Measurements from ENCODE around the gene GLI1. TPM values are rescaled to one million over a fixed set of nuclear protein-coding genes. Genes with fewer than 3 reads are reported as not detected.
A peak's percentile ranks its signal among the peaks of the same experiment; 100 is the strongest.

Gene GLI1
- total and polyA plus RNA-seq, 2 of the 13 experiments (the other 11 are each of a cell fraction or from before 2014, with no cell fraction given) = 0.09 to 0.20 TPM

DNA sequence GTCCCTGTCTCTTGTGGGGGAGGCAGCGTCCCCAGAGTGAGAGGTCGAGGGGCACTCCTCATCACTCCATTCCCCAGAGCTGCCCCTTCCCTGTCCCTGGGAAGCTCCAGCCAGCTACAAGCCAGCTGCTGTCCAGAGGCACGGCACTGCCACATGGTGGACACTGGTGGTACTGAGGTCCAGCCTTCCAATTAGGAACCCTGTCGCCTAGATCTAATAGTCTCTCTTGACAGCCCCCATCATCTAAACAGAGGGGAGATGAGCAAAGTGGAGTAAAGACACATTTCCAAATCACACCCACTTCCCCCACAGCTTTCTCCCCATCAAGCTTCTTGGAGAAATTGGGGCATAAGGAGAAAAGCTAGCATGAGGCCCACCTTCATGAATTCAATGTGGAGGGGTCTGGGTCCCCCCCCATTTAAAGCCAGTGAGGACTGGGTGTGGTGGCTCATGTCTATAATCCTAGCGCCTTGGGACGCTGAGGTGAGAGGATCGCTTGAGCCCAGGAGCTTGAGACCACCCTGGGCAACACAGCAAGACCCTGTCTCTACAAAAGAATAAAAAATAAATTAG lies 6.6 kb upstream of the GLI1 start (continued):
- TF ChIP-seq, protein P1, sequence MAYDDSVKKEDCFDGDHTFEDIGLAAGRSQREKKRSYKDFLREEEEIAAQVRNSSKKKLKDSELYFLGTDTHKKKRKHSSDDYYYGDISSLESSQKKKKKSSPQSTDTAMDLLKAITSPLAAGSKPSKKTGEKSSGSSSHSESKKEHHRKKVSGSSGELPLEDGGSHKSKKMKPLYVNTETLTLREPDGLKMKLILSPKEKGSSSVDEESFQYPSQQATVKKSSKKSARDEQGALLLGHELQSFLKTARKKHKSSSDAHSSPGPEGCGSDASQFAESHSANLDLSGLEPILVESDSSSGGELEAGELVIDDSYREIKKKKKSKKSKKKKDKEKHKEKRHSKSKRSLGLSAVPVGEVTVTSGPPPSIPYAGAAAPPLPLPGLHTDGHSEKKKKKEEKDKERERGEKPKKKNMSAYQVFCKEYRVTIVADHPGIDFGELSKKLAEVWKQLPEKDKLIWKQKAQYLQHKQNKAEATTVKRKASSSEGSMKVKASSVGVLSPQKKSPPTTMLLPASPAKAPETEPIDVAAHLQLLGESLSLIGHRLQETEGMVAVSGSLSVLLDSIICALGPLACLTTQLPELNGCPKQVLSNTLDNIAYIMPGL (CRISPR knock-in tag; IDR thresholded peaks at IDR 0.05; ENCODE audit: borderline replicate concordance in 1 of 2, low read depth in 1 of 2) = peak in 1 of 2 experiments; percentile 57; a peak in 1 of 4 replicates
- TF ChIP-seq ZNF720 (CRISPR knock-in tag; IDR thresholded peaks at IDR 0.05) (no peak), RAD51 (IDR thresholded peaks at IDR 0.05; ENCODE audit: borderline replicate concordance) (no peak), YY1 (IDR thresholded peaks at IDR 0.05; ENCODE audit: insufficient read depth, insufficient replicate concordance, low read depth, low read length) (peak; percentile 39), ZNF543 (CRISPR knock-in tag; IDR thresholded peaks at IDR 0.05) (no peak), GATAD1 (CRISPR knock-in tag; IDR thresholded peaks at IDR 0.05) (no peak), ZSCAN30 (CRISPR knock-in tag; IDR thresholded peaks at IDR 0.05) (no peak), ZBTB1 (CRISPR knock-in tag; IDR thresholded peaks at IDR 0.05; ENCODE audit: borderline replicate concordance) (no peak), MIXL1 (CRISPR knock-in tag; IDR thresholded peaks at IDR 0.05) (peak; percentile 55), HHEX (CRISPR knock-in tag; IDR thresholded peaks at IDR 0.05) (no peak), HNF4G (IDR thresholded peaks at IDR 0.05; ENCODE audit: borderline replicate concordance, low read depth, low read length) (peak; percentile 32; the same call in 1 of the 2 replicates), HNF4G (CRISPR knock-in tag; IDR thresholded peaks at IDR 0.05; ENCODE audit: borderline replicate concordance, low read depth) (0 out of 2 replicates have a peak, but pooled peaks have one; percentile 31), SOX6 (IDR thresholded peaks at IDR 0.05) (no peak), SOX6 (CRISPR knock-in tag; IDR thresholded peaks at IDR 0.05) (0 out of 2 replicates have a peak, but pooled peaks have one; percentile 46), ZNF839 (CRISPR knock-in tag; IDR thresholded peaks at IDR 0.05; ENCODE audit: borderline replicate concordance) (no peak), ZNF567 (CRISPR knock-in tag; IDR thresholded peaks at IDR 0.05; ENCODE audit: borderline replicate concordance) (peak; percentile 27; the same call in 1 of the 2 replicates), CBX5 (CRISPR knock-in tag; IDR thresholded peaks at IDR 0.05; ENCODE audit: borderline replicate concordance) (peak; percentile 39; the same call in 1 of the 2 replicates), ZNF230 (CRISPR knock-in tag; IDR thresholded peaks at IDR 0.05) (no peak), KDM5B (CRISPR knock-in tag; IDR thresholded peaks at IDR 0.05; ENCODE audit: borderline replicate concordance) (0 out of 2 replicates have a peak, but pooled peaks have one; percentile 52), ZNF460 (CRISPR knock-in tag; IDR thresholded peaks at IDR 0.05; ENCODE audit: borderline replicate concordance) (no peak)
- TF ChIP-seq, protein P2, sequence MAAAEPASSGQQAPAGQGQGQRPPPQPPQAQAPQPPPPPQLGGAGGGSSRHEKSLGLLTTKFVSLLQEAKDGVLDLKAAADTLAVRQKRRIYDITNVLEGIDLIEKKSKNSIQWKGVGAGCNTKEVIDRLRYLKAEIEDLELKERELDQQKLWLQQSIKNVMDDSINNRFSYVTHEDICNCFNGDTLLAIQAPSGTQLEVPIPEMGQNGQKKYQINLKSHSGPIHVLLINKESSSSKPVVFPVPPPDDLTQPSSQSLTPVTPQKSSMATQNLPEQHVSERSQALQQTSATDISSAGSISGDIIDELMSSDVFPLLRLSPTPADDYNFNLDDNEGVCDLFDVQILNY (CRISPR knock-in tag; conservative IDR thresholded peaks at IDR 0.05) = no peak
- TF ChIP-seq, protein P3, sequence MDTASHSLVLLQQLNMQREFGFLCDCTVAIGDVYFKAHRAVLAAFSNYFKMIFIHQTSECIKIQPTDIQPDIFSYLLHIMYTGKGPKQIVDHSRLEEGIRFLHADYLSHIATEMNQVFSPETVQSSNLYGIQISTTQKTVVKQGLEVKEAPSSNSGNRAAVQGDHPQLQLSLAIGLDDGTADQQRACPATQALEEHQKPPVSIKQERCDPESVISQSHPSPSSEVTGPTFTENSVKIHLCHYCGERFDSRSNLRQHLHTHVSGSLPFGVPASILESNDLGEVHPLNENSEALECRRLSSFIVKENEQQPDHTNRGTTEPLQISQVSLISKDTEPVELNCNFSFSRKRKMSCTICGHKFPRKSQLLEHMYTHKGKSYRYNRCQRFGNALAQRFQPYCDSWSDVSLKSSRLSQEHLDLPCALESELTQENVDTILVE (CRISPR knock-in tag; IDR thresholded peaks at IDR 0.05) = 0 out of 2 replicates have a peak, but pooled peaks have one; percentile 40
- TF ChIP-seq, protein P4, sequence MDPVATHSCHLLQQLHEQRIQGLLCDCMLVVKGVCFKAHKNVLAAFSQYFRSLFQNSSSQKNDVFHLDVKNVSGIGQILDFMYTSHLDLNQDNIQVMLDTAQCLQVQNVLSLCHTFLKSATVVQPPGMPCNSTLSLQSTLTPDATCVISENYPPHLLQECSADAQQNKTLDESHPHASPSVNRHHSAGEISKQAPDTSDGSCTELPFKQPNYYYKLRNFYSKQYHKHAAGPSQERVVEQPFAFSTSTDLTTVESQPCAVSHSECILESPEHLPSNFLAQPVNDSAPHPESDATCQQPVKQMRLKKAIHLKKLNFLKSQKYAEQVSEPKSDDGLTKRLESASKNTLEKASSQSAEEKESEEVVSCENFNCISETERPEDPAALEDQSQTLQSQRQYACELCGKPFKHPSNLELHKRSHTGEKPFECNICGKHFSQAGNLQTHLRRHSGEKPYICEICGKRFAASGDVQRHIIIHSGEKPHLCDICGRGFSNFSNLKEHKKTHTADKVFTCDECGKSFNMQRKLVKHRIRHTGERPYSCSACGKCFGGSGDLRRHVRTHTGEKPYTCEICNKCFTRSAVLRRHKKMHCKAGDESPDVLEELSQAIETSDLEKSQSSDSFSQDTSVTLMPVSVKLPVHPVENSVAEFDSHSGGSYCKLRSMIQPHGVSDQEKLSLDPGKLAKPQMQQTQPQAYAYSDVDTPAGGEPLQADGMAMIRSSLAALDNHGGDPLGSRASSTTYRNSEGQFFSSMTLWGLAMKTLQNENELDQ (CRISPR knock-in tag; IDR thresholded peaks at IDR 0.05; ENCODE audit: borderline replicate concordance) = no peak
- TF ChIP-seq, protein P5, sequence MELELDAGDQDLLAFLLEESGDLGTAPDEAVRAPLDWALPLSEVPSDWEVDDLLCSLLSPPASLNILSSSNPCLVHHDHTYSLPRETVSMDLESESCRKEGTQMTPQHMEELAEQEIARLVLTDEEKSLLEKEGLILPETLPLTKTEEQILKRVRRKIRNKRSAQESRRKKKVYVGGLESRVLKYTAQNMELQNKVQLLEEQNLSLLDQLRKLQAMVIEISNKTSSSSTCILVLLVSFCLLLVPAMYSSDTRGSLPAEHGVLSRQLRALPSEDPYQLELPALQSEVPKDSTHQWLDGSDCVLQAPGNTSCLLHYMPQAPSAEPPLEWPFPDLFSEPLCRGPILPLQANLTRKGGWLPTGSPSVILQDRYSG (CRISPR knock-in tag; IDR thresholded peaks at IDR 0.05) = no peak

Data from HepG2 (cell line).